CD4-positive, alpha-beta T cell treated with Interleukin-15 for 1 hour (primary cell): ENCODE measurements around the gene SOCS3.
A peak's percentile ranks its signal among the peaks of the same experiment; 100 is the strongest.
"Not testable (repeated sequence)": the region's sequence is repeated elsewhere in the genome, so short reads cannot be mapped to it uniquely, and the experiment has no call there.

ENCODE experiments used
- DNase-seq: peaks from one replicate; pipeline ENCODE4 v3.0.0-alpha.2; 2020

Gene SOCS3

GRCh38 chr17:78347453-78347852 lies 12.4 kb downstream of the SOCS3 start:
- no peak for DNase-seq

GRCh38 chr17:78346605-78347250 lies 13.1 kb downstream of the SOCS3 start:
- no peak for DNase-seq

DNA sequence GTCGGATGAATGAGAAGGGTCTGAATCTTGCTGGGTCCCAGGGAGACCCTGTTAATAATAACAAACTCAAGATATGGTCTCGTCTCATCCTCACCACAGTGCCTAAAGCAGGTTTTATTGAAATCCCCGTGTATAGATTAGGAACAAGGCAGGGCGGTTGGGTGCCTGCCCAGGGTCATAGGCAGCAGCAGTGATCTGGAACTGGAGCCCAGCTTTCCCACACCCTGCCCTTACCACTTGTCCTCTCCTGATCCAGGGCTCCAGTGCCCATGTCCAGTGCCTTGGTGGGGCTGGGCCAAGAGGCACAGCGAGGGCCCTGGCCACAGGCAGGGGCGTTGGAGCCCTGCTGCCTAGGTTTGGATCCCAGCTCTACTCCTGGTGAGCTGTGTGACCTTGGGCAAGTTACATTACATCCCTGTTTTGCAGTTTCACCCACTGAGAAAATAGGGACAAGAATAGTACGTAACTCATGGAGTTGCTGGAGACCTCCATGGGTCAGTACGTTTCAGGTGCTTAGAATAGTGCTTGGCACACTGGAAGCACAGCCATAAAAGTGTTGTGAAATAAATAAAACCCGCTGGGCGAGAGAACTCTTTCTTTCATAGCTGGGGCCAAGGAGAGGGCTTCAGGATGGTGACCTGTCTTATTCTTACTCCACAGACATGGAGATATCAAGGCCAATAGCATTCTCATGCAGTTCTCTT lies 13.9 kb downstream of the SOCS3 start:
- no peak for DNase-seq

DNA sequence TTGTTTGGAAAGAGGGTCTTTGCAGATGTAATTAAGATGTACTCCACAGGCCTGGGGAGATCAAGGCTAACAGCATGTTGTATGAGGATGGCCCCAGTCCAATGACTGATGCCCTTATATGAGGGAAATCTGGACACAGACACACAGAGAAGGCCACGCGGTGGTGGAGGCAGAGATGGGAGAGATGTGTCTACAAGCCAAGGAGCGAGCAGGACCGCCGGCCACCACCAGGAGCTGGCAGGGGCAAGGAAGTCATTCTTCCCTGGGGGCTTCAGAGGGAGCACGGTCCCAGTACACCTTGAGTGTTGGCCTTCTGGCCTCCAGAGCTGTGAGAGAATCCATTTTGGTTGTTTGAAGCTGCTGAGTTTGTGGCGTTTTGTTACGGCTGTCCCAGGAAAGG lies 14.7 kb downstream of the SOCS3 start:
- DNase-seq, result no peak

- no peak for DNase-seq
Observed at GRCh38 chr17:78344666-78345065, 15.2 kb downstream of the SOCS3 start.

DNA sequence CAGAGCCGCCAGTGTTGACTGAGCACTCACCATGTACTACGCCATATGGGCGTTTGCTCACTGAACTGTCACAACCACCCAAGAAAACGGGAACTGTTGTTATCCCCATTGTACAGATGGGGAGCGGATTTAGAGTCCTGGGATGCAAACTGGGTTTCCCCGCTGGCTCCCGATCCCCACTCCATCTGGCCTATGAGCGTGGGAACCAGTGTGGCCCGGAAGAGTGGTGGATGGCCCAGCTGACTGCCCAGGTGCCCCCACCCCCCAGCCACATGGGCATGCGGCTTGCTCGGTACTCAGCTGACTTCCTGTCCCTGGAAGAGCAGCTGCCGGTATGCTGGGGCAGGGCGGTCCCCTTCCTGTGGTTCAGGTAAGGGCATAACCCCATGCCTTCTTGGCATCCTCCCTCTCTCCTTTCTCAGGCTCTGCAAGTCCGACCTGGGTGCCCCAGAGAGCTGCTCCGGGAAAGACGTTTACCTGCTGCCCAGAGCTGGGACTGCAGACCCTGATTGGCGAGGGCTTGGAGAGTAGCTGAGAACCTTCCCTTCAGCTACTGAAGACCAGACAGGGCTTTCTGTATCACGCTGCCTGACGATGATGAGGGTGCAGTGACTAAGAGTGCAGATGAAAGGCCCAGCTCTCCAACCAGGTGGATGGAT lies 16.2 kb downstream of the SOCS3 start:
- peak; percentile 82 for DNase-seq

GRCh38 chr17:78343187-78343542 lies 16.7 kb downstream of the SOCS3 start:
- DNase-seq, result peak; percentile 65

DNA sequence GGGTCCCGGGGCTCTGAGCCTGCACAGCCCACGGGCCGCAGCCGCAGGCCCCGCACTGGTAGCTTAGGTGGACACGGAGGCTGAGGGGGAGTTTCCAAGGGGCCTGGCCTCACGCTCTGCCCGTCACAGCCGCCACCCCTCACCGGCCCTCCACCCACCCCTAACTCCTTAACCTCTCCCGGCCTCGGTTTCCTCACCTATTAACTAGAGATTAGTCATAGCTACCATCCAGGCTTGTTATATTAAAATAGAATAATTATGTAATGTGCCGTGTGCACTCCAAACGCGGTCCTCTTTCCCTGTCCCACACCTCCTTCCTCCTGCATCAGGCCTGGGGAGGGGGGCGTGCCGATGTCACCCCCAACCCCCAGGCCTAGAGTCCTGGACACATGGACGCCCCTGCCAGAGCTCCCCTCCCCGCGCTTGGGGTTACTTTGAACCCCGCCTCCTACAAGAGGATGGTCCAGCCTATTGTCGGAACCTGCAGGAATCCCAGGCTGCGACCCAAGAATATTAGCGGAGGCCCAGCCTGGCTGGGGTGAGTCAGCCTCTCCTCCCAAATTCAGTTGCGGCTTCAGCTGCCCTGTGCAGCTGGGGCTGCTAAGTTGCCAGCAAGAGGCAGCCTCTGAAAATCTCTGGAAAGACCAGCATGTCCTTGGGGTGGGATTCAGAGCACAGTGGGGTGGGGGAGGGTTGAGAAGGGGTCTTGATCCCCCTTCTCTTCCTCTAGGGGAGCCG lies 17.3 kb downstream of the SOCS3 start:
- no peak for DNase-seq

- DNase-seq, result peak; percentile 55
Observed at GRCh38 chr17:78341559-78342448, 18.1 kb downstream of the SOCS3 start.

DNA sequence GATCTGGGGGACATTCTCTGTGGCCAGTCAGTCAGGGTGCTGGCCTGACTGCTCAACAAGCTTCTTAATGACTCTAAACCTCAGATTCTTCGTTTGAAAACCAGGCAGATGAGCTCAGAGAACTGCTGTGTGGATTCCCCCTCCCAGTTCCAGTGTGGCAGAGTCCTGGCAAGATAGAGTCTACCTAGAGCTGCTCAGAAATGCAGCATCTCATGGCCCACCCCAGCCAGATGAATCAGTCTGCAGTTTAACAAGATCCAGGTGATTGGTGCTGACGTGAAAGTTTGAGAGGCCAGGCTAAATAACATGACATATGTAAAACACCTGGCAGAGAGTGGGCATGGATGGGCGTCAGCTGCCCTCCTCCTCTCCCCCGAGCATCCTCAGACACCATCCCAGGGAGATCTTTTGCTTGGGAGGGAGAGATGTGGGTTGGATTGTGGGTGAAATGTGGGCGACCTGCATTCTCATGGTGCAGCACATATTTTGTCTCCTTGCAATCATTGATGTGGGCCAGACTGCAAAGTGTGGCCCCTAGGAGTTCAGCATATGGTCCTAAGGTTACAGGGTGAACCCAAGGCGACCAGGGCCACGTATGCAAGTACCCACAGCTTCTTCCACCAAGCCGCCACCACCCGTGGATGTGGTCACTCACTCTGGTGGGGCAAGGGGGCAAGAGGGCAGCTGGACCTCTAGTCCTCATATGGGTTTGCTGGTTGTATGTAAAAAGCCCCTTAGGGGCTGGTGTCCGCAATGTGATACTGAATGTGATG lies 19.5 kb downstream of the SOCS3 start:
- DNase-seq, result no peak

GRCh38 chr17:78338486-78339259 lies 21.2 kb downstream of the SOCS3 start:
- peak; percentile 51 for DNase-seq

- DNase-seq, result peak; percentile 86
Observed at GRCh38 chr17:78337244-78338109, 22.4 kb downstream of the SOCS3 start.

DNA sequence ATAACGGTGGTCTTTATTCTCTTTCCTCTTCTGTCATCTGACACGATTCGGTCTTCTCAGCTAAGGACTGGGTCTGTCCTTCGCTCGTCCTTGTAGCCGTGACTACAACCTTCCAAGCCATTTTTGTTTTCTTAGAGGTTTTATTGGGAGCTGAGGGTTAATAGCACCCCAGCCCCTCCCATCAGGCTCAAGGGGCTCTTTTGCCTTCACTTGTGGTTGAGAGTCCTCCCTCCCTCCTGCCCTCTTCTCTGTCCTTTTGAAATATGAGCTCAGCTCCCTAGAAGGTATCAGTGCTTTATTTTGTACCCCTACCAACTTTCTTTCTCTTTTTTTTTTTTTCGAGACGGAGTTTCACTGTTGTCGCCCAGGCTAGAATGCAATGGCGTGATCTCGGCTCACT lies 24.7 kb downstream of the SOCS3 start:
- no peak for DNase-seq

GRCh38 chr17:78332991-78333390 lies 26.9 kb downstream of the SOCS3 start:
- no peak for DNase-seq

GRCh38 chr17:78331355-78331754 lies 28.5 kb downstream of the SOCS3 start:
- not testable (repeated sequence) for DNase-seq

DNA sequence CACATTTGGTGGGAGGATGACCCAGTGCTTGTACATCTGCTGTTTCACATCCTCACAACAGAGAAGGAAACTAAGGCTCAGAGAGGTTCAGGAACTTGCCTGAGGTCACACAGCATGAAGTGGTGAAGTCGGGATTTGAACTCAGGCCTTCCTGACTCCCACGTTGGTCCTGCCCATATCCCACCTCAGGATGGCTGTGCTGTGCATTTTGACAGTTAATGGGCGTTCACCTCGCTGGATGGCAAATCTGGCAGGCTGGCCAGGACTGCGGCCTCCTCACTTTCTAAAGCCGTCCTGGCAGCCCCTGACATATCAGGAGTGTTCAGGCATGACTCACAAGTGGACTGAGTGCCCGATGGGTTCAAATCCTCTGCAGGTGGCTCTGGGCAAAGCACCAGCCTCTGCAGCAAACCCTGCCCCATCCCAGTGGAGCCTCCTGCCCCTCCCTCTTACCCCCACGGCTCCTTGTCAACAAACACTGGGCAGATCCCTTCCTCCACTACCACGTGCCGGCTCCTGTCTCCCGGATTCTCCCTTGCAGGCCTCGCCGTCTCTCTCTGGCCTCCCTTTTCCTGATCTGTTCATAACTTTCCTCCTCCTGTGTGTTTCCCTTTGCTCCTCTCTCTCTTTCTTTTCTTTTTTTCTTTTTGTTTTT lies 29.2 kb downstream of the SOCS3 start:
- no peak for DNase-seq

GRCh38 chr17:78329263-78330059 lies 30.4 kb downstream of the SOCS3 start:
- peak; percentile 76 for DNase-seq

DNA sequence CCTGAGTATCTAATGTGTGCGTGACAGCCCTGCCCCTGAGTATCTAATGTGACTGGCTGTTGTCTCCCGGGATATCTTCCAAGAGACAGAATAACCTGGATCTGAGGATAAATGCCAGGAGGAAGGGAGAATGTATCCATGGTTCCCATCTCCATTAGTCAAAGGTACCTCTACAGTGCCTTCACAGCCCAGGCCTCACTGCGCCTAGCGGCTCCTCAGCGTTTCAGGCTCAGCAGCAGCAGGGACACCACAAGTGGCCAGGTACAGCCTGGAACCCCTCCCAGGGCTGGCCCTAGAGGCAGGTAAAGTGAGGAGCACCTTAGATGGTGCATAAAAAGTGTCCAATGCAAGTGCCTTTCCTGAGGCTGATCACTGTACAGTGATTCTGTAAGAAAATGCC lies 32.0 kb downstream of the SOCS3 start:
- no peak for DNase-seq
